ENCODE results near the gene DMD.

Gene DMD

GRCh38 chrX:31921236-31921635, 1290.1 kb downstream of the DMD start:
- no peak for TF ChIP-seq CTCF (IDR thresholded peaks at IDR 0.05; ENCODE audit: low read depth, low read length)
- DNase-seq (ENCODE audit: low read depth, low spot score) = no peak
- no peak overlapping the region for H3K4me3 ChIP-seq (ENCODE audit: low read depth, low read length)
- in situ Hi-C loops (cut with HindIII; ENCODE audit: low sequenced_read_pairs) = no loop called here

GRCh38 chrX:31909850-31910572, 1301.3 kb downstream of the DMD start:
- TF ChIP-seq CTCF (IDR thresholded peaks at IDR 0.05; ENCODE audit: low read depth, low read length) = no peak
- DNase-seq (ENCODE audit: low read depth, low spot score) = no peak
- no peak overlapping the region for H3K4me3 ChIP-seq (ENCODE audit: low read depth, low read length)
- in situ Hi-C loops (cut with HindIII; ENCODE audit: low sequenced_read_pairs) = no loop called here

- DNase-seq (ENCODE audit: low read depth, low spot score) = no peak
- no peak for TF ChIP-seq CTCF (IDR thresholded peaks at IDR 0.05; ENCODE audit: low read depth, low read length)
- H3K4me3 ChIP-seq (ENCODE audit: low read depth, low read length) = no peak overlapping the region
- in situ Hi-C loops (cut with HindIII; ENCODE audit: low sequenced_read_pairs) = no loop called here
Measured at GRCh38 chrX:31894152-31894551, 1317.2 kb downstream of the DMD start.

GRCh38 chrX:31893525-31893924, 1317.8 kb downstream of the DMD start:
- H3K4me3 ChIP-seq (ENCODE audit: low read depth, low read length) = no peak overlapping the region
- TF ChIP-seq CTCF (IDR thresholded peaks at IDR 0.05; ENCODE audit: low read depth, low read length) = no peak
- in situ Hi-C loops (cut with HindIII; ENCODE audit: low sequenced_read_pairs) = no loop called here
- DNase-seq (ENCODE audit: low read depth, low spot score) = no peak

GRCh38 chrX:31889088-31889487, 1322.3 kb downstream of the DMD start:
- in situ Hi-C loops (cut with HindIII; ENCODE audit: low sequenced_read_pairs) = no loop called here
- no peak for TF ChIP-seq CTCF (IDR thresholded peaks at IDR 0.05; ENCODE audit: low read depth, low read length)
- DNase-seq (ENCODE audit: low read depth, low spot score) = no peak
- H3K4me3 ChIP-seq (ENCODE audit: low read depth, low read length) = no peak overlapping the region

- no peak for DNase-seq (ENCODE audit: low read depth, low spot score)
- no peak overlapping the region for H3K4me3 ChIP-seq (ENCODE audit: low read depth, low read length)
- in situ Hi-C loops (cut with HindIII; ENCODE audit: low sequenced_read_pairs) = no loop called here
- no peak for TF ChIP-seq CTCF (IDR thresholded peaks at IDR 0.05; ENCODE audit: low read depth, low read length)
Measured at GRCh38 chrX:31884535-31884934, 1326.8 kb downstream of the DMD start.

All from astrocyte of the spinal cord (primary cell).